Measurements from ENCODE around the gene GNAI2. TPM values are rescaled to one million over a fixed set of nuclear protein-coding genes. Genes with fewer than 3 reads are reported as not detected.
A peak's percentile ranks its signal among the peaks of the same experiment; 100 is the strongest.

The GNAI2 gene
- polyA plus RNA-seq, 3 donors: 914 to 1,492 (median 1,165) TPM

DNA sequence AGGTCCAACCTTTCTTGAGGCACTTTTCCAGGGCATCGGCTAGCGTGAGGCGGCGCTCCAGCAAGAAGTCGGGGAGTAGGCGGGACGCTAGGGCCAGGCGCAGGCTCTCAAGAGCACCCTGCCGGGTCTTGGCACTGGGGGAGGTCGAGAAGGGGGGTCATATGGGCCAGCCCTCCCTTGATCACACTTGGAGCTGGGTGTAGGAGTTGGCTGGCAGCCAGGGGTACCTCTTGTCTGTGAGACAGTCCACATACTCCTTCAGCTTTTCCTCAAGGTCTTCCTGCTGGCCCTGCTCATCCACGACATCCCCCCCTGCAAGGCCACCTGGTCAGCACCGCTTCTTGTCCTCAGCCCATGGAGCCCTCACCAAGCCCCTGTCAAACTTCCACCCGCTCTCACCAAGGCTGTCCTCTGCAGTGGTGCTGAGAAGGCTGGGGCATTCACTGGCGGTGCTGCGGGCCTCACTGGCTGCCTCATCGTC lies 54.2 kb downstream of the GNAI2 start:
- no peak overlapping the region for H3K9ac ChIP-seq (ENCODE audit: insufficient read depth, low read length, poor library complexity, severe bottlenecking)
- H3K9me3 ChIP-seq (replicated peaks in 1 of 2; ENCODE audit: control insufficient read depth in 1 of 2, insufficient read depth in 1 of 2, low read length in 2 of 2): no peaks in the 10 kb centered on the region
- peaks cover 16 to 22% of the 10 kb centered on the region in 2 donors for H3K4me1 ChIP-seq (ENCODE audit: control insufficient read depth in 1 of 2, insufficient read depth in 2 of 2, low read length in 2 of 2)
- no peak overlapping the region for H3K27ac Mint-ChIP-seq
- H3K9me3 Mint-ChIP-seq: no peaks in the 10 kb centered on the region
- peaks cover 34 to 41% of the 10 kb centered on the region in 2 donors for H3K36me3 ChIP-seq (replicated peaks in 1 of 2; ENCODE audit: control insufficient read depth in 1 of 2, insufficient read depth in 2 of 2, low read length in 2 of 2)
- TF ChIP-seq, protein P1, sequence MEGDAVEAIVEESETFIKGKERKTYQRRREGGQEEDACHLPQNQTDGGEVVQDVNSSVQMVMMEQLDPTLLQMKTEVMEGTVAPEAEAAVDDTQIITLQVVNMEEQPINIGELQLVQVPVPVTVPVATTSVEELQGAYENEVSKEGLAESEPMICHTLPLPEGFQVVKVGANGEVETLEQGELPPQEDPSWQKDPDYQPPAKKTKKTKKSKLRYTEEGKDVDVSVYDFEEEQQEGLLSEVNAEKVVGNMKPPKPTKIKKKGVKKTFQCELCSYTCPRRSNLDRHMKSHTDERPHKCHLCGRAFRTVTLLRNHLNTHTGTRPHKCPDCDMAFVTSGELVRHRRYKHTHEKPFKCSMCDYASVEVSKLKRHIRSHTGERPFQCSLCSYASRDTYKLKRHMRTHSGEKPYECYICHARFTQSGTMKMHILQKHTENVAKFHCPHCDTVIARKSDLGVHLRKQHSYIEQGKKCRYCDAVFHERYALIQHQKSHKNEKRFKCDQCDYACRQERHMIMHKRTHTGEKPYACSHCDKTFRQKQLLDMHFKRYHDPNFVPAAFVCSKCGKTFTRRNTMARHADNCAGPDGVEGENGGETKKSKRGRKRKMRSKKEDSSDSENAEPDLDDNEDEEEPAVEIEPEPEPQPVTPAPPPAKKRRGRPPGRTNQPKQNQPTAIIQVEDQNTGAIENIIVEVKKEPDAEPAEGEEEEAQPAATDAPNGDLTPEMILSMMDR (IDR thresholded peaks at IDR 0.05): no peak
- H2AFZ ChIP-seq (ENCODE audit: insufficient read depth, low read depth, low read length, poor library complexity, severe bottlenecking): no peak overlapping the region
- H3K27me3 ChIP-seq (ENCODE audit: control insufficient read depth in 2 of 2, insufficient read depth in 2 of 2, low read length in 2 of 2): no peaks in the 10 kb centered on the region
- H3K27me3 Mint-ChIP-seq (ENCODE audit: low read depth in 3 of 3): peaks cover 0 to 2% (median 0%) of the 10 kb centered on the region in 3 donors
- no peak overlapping the region for H3K4me3 Mint-ChIP-seq
- H3K79me2 ChIP-seq (ENCODE audit: insufficient read depth, low read length): peaks cover 18% of the 10 kb centered on the region
- H3K4me2 ChIP-seq (replicated peaks; ENCODE audit: extremely low read depth, low read length, poor library complexity, severe bottlenecking): no peak overlapping the region
- DNase-seq: peak in 1 of 3 donors; percentile 6
- H3K27ac ChIP-seq (ENCODE audit: low read depth in 1 of 2, low read length in 2 of 2): no peak overlapping the region
- H3K4me3 ChIP-seq (replicated peaks in 1 of 3; ENCODE audit: low read depth in 2 of 3, low read length in 3 of 3): no peak overlapping the region
- peaks cover 23 to 34% of the 10 kb centered on the region in 2 donors for H3K36me3 Mint-ChIP-seq
- peaks cover 14% of the 10 kb centered on the region for H3K4me1 Mint-ChIP-seq
- WGBS (ENCODE audit: insufficient coverage): 100% methylated on average over 10 of the region's 16 CpGs
- no peaks in the 10 kb centered on the region for H4K20me1 ChIP-seq (ENCODE audit: insufficient read depth, low read length)
- intact Hi-C loops (cut with micrococcal nuclease): no loop called here

DNA sequence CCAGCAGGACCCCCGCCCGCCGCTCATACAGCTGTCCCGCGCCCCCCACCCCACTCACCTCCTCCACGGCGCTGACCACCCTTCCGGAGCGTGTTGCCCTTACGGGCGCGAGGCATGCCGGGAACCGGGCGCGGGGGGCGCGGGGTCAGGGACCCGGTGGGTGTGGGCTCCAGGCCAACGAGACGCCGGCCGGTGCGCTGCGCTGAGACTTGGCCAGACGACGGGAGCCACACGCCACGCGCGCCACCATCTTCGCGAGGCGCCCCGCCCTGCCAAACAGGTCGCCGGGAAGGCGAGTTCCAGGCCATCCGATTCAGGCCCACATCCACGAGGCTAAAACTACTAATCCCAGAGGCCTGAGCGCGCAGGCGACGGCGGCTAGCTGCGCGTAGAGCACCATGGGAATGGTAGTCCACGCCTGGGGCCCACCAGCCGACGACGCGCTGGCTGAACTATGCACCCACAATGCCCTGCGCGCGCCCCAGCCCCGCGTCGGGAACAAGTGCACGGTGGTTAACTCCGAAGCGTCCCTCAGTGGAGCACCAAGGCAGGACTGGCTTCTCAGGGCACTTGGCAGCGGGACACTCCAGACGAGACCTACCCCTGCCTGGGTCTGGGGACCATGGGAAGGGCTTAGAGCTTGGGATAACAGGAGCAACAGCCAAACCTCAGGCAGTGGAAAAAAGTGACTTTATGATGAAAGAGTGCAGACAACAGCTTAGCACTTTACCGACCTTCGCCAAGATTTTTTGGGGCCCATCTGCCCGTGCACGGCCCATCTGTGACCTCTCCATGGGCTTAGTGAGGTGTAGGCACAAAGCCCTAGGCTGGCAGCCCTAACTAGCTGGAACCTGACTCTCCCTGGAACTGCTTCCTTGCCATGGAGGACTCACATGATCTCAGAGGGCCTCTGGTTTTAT lies 56.4 kb downstream of the GNAI2 start, which contains the start of gene IFRD2:
IFRD2 (minus strand) TSS at position 271 of the 920 bp plus-strand sequence; CDS start at position 116, 155 bp downstream.
- Histone ChIP-seq H3K9me3 (replicated peaks in 1 of 2; ENCODE audit: control insufficient read depth in 1 of 2, insufficient read depth in 1 of 2, low read length in 2 of 2) (no peaks in the 10 kb centered on the region), H3K27me3 (ENCODE audit: control insufficient read depth in 2 of 2, insufficient read depth in 2 of 2, low read length in 2 of 2) (no peaks in the 10 kb centered on the region), H3K36me3 (replicated peaks in 1 of 2; ENCODE audit: control insufficient read depth in 1 of 2, insufficient read depth in 2 of 2, low read length in 2 of 2) (peaks cover 26 to 31% of the 10 kb centered on the region in 2 donors), H3K4me1 (ENCODE audit: control insufficient read depth in 1 of 2, insufficient read depth in 2 of 2, low read length in 2 of 2) (peaks cover 16 to 24% of the 10 kb centered on the region in 2 donors), H3K9ac (ENCODE audit: insufficient read depth, low read length, poor library complexity, severe bottlenecking) (peak within 1 kb of the TSS; percentile 82), H3K27ac (ENCODE audit: low read depth in 1 of 2, low read length in 2 of 2) (peak within 1 kb of the TSS; percentile 57 to 90), H3K4me3 (replicated peaks in 1 of 3; ENCODE audit: low read depth in 2 of 3, low read length in 3 of 3) (peak within 1 kb of the TSS; percentile 65 to 82 (median 70)), H3K79me2 (ENCODE audit: insufficient read depth, low read length) (peaks cover 26% of the 10 kb centered on the region), H2AFZ (ENCODE audit: insufficient read depth, low read depth, low read length, poor library complexity, severe bottlenecking) (peak within 1 kb of the TSS; percentile 89), H3K4me2 (replicated peaks; ENCODE audit: extremely low read depth, low read length, poor library complexity, severe bottlenecking) (peak within 1 kb of the TSS; percentile 91), H4K20me1 (ENCODE audit: insufficient read depth, low read length) (no peaks in the 10 kb centered on the region)
- Mint-ChIP-seq H3K4me3 (peak within 1 kb of the TSS; percentile 70 to 93), H3K27me3 (ENCODE audit: low read depth in 3 of 3) (peaks cover 0 to under 1% (median 0%) of the 10 kb centered on the region in 3 donors), H3K9me3 (no peaks in the 10 kb centered on the region), H3K27ac (peak within 1 kb of the TSS; percentile 87 to 98 (median 94)), H3K4me1 (peaks cover 15% of the 10 kb centered on the region), H3K36me3 (peaks cover 24 to 37% of the 10 kb centered on the region in 2 donors)
- DNase-seq: peak; percentile 96 to 98 (median 97)
- under 1% methylated on average over 64 of the region's 67 CpGs for WGBS (ENCODE audit: insufficient coverage)
- intact Hi-C loops (cut with micrococcal nuclease): loop anchor here in 1 of 2 donors (2.0 kb wide), 1 partner anchor 32 kb away; no protein-coding TSS in a partner anchor
- TF ChIP-seq, protein P1 (IDR thresholded peaks at IDR 0.05): no peak
